GM12878 (cell line): Measurements from ENCODE around the gene ARHGAP27. TPM values are rescaled to one million over a fixed set of nuclear protein-coding genes. Genes with fewer than 3 reads are reported as not detected.

Experiments used
- ATAC-seq: fragments of 200-7000 bp; cut with Tn5 transposase; 3 replicates; pipeline ENCODE4 v1.9.1; 2020; ENCODE audit warnings: mild to moderate bottlenecking, moderate library complexity
- BruUV-seq: library from RNA; stranded (reverse); fragments of 400-500 nt; replicated peaks from 2 replicates; lab custom pipeline; 2021; lab: Mats Ljungman, UMichigan
- CTCF ChIA-PET: fragments of 300-600 bp; sonication (Branson Sonifier 250); formaldehyde crosslinking; extraction: SDS; loops from one replicate; lab custom pipeline; 2021; ENCODE audit warnings: inconsistent platforms; lab: Yijun Ruan, JAX
- POLR2A ChIA-PET: fragments of 350-600 bp; formaldehyde crosslinking; extraction: SDS; loops from one replicate; lab custom pipeline; 2021; ENCODE audit warnings: inconsistent platforms; lab: Charles Lee
- RAD21 ChIA-PET: fragments of 300-600 bp; sonication (Branson Sonifier 250); formaldehyde crosslinking; loops from one replicate; lab custom pipeline; 2023; ENCODE audit warnings: antibody characterized with exemption; ENCODE audit not compliant: unreplicated experiment; lab: Charles Lee
- SMC1A ChIA-PET: fragments of 300-600 bp; sonication (Branson Sonifier 250); formaldehyde crosslinking; loops from one replicate; lab custom pipeline; 2023; ENCODE audit not compliant: unreplicated experiment, uncharacterized antibody; lab: Charles Lee
- DNase-seq: peaks from one replicate; pipeline ENCODE4 v3.0.0-alpha.2; 2011; ENCODE audit warnings: low read depth, low spot score
- FAIRE-seq: peaks from 3 replicates; lab custom pipeline; 2011; peaks lifted over from hg19 to GRCh38; lab: Jason Lieb, UNC
- H2AFZ ChIP-seq: 2 replicates; pipeline ENCODE4 v1.6.0; 2011; ENCODE audit warnings: low read depth, low read length, control low read depth; ENCODE audit not compliant: control insufficient read depth
- H3K27ac ChIP-seq: 2 replicates; pipeline ENCODE4 v1.5.1; 2011; ENCODE audit warnings: control low read depth; ENCODE audit not compliant: control insufficient read depth, insufficient read depth
- H3K27me3 ChIP-seq, 2 experiments: replicated peaks in 1 of 2; 2 replicates each; pipeline versions ENCODE4 v1.6.0 to v1.6.1; 2011; ENCODE audit warnings: low read length in 1 of 2; ENCODE audit not compliant: control insufficient read depth in 2 of 2, insufficient read depth in 2 of 2
- H3K36me3 ChIP-seq, 2 experiments: 2 replicates each; pipeline ENCODE4 v1.5.1; 2011; ENCODE audit warnings: low read length in 1 of 2; ENCODE audit not compliant: control insufficient read depth in 2 of 2, insufficient read depth in 2 of 2
- H3K4me1 ChIP-seq: 2 replicates; pipeline ENCODE4 v1.6.1; 2011; ENCODE audit warnings: mild to moderate bottlenecking, low read length, moderate library complexity, mixed read lengths; ENCODE audit not compliant: control insufficient read depth, insufficient read depth
- H3K4me2 ChIP-seq: 2 replicates; pipeline ENCODE4 v1.6.0; 2011; ENCODE audit warnings: control low read depth; ENCODE audit not compliant: control insufficient read depth, insufficient read depth
- H3K4me3 ChIP-seq: fragments of 200-600 bp; sonication (generic); 2 replicates; pipeline ENCODE4 v1.5.1; 2016
- H3K79me2 ChIP-seq: 2 replicates; pipeline ENCODE4 v1.6.0; 2011; ENCODE audit warnings: low read length; ENCODE audit not compliant: control insufficient read depth, insufficient read depth
- H3K9ac ChIP-seq: 2 replicates; pipeline ENCODE4 v1.8.0; 2011; ENCODE audit warnings: low read length, control low read depth, mixed read lengths; ENCODE audit not compliant: control insufficient read depth, insufficient read depth
- H3K9me3 ChIP-seq: replicated peaks from 3 replicates; pipeline ENCODE4 v1.5.1; 2011; ENCODE audit warnings: mild to moderate bottlenecking, low read length; ENCODE audit not compliant: control insufficient read depth, insufficient read depth
- H4K20me1 ChIP-seq: 2 replicates; pipeline ENCODE4 v1.6.0; 2011; ENCODE audit not compliant: control insufficient read depth, insufficient read depth
- PRDM15 ChIP-seq: fragments of 450-650 bp; formaldehyde crosslinking; IDR thresholded peaks from 2 replicates; pipeline ENCODE4 v1.4.0; 2020; ENCODE audit warnings: mild to moderate bottlenecking, moderate library complexity
- WGBS: methylation state at CpG from one replicate; pipeline ENCODE4 v1.1.6; 2016; ENCODE audit warnings: low lambda C conversion rate; ENCODE audit not compliant: insufficient replicate concordance, insufficient coverage; ENCODE audit errors: missing lambda C conversion rate; 5-methylcytosine and 5-hydroxymethylcytosine counted together
- in situ Hi-C: fragments of 300-500 bp; cut with MboI; formaldehyde crosslinking; loops from 9 replicates; pipeline ENCODE4 v1.14.3; 2018; ENCODE audit warnings: mixed read lengths
- intact Hi-C: fragments of 100-400 bp; cut with micrococcal nuclease; formaldehyde crosslinking; loops from one replicate; pipeline ENCODE4 v1.14.2; 2022; ENCODE audit not compliant: unreplicated experiment
- polyA plus RNA-seq, 11 experiments: library from polyadenylated mRNA; depleted of rRNA in 4 of 11; unstranded in 6 of 11; stranded (reverse) in 5 of 11; fragments of >200 nt; fragmentation: Nextera tagmentation in 4 of 11; fragmentation: Illumina TruSeq in 1 of 11; extraction: Ambion mirVana in 4 of 11; extraction: Trizol in 1 of 11; gene quantifications; 1 replicate in 1 of 11; 2 replicates in 10 of 11; pipeline versions ENCODE4 v1.2.1 to v1.2.3, GENCODE V29; 2011 to 2016; ENCODE audit warnings: inconsistent platforms in 2 of 11, missing spikeins in 2 of 11, low read depth in 1 of 11
- total RNA-seq, 4 experiments: library from RNA; depleted of rRNA in 3 of 4; stranded (reverse); fragments of >200 nt in 3 of 4; fragmentation: Illumina TruSeq in 1 of 4; extraction: Trizol in 1 of 4; gene quantifications; 2 replicates each; pipeline versions ENCODE4 v1.2.1 to v1.2.3, GENCODE V29; 2013 to 2021

The ARHGAP27 gene
- total and polyA plus RNA-seq, 10 of the 15 experiments (the other 5 are each of a cell fraction or from before 2014, with no cell fraction given): 0.64 to 45.7 (median 17.7) TPM

DNA sequence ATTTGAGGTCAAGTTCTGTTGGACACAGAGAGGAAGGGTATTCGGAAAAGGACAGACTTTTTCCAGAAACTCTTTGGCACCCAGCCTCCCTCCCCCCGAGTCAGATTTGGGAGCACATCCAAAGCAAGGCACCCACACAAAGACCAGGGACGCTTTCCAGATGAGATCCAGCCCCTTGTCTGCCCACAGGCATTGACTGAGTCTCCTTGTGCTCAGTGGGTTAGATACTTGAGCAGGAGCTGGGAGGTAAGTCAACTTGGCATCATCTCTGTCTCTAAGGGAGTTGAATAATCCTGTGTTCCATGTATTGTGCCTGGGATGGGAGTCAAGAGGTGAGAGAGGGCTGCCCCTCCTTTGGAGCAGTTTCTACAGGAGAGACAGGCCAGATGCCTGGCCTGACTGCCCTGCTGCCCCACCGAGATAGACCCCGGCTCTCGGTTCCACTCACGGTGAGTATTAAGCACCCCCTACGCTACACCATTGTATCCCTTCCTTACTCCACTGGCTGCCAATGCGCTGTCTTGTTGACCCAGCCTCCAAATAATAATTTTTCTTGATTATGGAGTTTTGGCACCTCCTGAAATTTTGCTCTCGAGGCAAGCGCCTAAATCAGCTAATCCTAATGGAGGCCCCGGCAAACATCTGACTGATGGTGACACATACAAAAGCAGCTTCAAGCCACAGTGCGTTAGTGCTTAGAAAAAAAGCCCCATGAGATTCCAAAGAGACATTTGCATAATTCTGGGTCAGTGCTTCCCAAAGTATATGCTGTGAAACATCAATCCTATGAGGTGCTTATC, 86.3 kb downstream of the ARHGAP27 start:
- BruUV-seq: no TSS peak
- Histone ChIP-seq H3K4me1 (no peaks in the 10 kb centered on the region), H3K9me3 (no peaks in the 10 kb centered on the region; the same call in 1 of the 3 replicates), H3K4me3 (no peak overlapping the region), H3K4me2 (no peak overlapping the region), H3K9ac (no peak overlapping the region), H3K36me3 (no peaks in the 10 kb centered on the region), H3K27me3 (no peaks in the 10 kb centered on the region), H3K27ac (no peak overlapping the region), H3K79me2 (no peaks in the 10 kb centered on the region), H2AFZ (no peak overlapping the region), H4K20me1 (no peaks in the 10 kb centered on the region)
- ChIA-PET CTCF (interaction anchor here (0.9 to 1.9 kb wide), 5 partner anchors 10 to 70 kb away, joined by 3 to 5 read pairs (median 4); no protein-coding TSS in a partner anchor), POLR2A (interaction anchor here (1.5 kb wide), 1 partner anchor 10 kb away, joined by 3 read pairs; no protein-coding TSS in a partner anchor), RAD21 (interaction anchor here (1.2 kb wide), 1 partner anchor 30 kb away, joined by 3 read pairs; the partner anchor contains the start of gene MAP3K14), SMC1A (interaction anchor here (1.3 to 2.7 kb wide), 3 partner anchors 12 to 17 kb away, joined by 4 to 15 read pairs (median 4); no protein-coding TSS in a partner anchor)
- intact Hi-C loops: no loop called here
- no peak for TF ChIP-seq PRDM15 (CRISPR knock-in tag)
- ATAC-seq: no peak
- WGBS: 80% methylated on average over 13 of the region's 13 CpGs
- no peak for DNase-seq
- FAIRE-seq: no peak
- in situ Hi-C loops: no loop called here
